SK-N-SH (cell line): ENCODE data around the gene AMZ1. TPM values are rescaled to one million over a fixed set of nuclear protein-coding genes. Genes with fewer than 3 reads are reported as not detected.

ENCODE experiments used
- CTCF ChIA-PET: fragments of 300-600, 350-600 bp; formaldehyde crosslinking; extraction: SDS; loops from one replicate; lab custom pipeline; 2021; lab: Yijun Ruan, JAX
- POLR2A ChIA-PET: fragments of 350-600 bp; sonication (Branson Sonifier 250); formaldehyde crosslinking; extraction: SDS; loops from one replicate; lab custom pipeline; 2020; ENCODE audit warnings: antibody characterized with exemption, inconsistent platforms; lab: Yijun Ruan, JAX
- DNase-seq: peaks from one replicate; pipeline ENCODE4 v3.0.0; 2012
- H2AFZ ChIP-seq: fragments of 200-600 bp; sonication (generic); 2 replicates; pipeline ENCODE4 v1.8.1; 2016; ENCODE audit warnings: antibody characterized with exemption, mild to moderate bottlenecking, low read depth
- H3F3A ChIP-seq: fragments of 200-600 bp; sonication (generic); replicated peaks from 2 replicates; pipeline ENCODE3; 2016; ENCODE audit warnings: antibody characterized with exemption, mild to moderate bottlenecking; ENCODE audit not compliant: insufficient read depth
- H3K27ac ChIP-seq, 2 experiments: fragments of 200-500 bp in 1 of 2; fragments of 200-600 bp in 1 of 2; sonication (Bioruptor generic) in 1 of 2; sonication (generic), shearing (Covaris generic) in 1 of 2; 2 replicates each; pipeline versions ENCODE4 v1.5.1 to v1.6.1; 2014 to 2016; ENCODE audit warnings: low read depth in 2 of 2, inconsistent platforms in 1 of 2, low read length in 1 of 2, mild to moderate bottlenecking in 1 of 2, mixed read lengths in 1 of 2
- H3K27me3 ChIP-seq: fragments of 200-600 bp; sonication (generic), shearing (Covaris generic); 2 replicates; pipeline ENCODE4 v1.6.1; 2016; ENCODE audit warnings: mixed run types; ENCODE audit not compliant: insufficient read depth
- H3K36me3 ChIP-seq, 2 experiments: fragments of 200-500 bp in 1 of 2; fragments of 200-600 bp in 1 of 2; sonication (Bioruptor generic) in 1 of 2; sonication (generic) in 1 of 2; replicated peaks in 1 of 2; 2 replicates each; pipeline versions ENCODE3 to v1.5.1; 2014 to 2016; ENCODE audit warnings: low read length in 1 of 2, mild to moderate bottlenecking in 1 of 2; ENCODE audit not compliant: insufficient read depth in 2 of 2, control insufficient read depth in 1 of 2
- H3K4me1 ChIP-seq, 2 experiments: fragments of 200-500 bp in 1 of 2; fragments of 200-600 bp in 1 of 2; sonication (Bioruptor generic) in 1 of 2; sonication (generic), shearing (Covaris generic) in 1 of 2; 2 replicates each; pipeline versions ENCODE4 v1.5.1 to v1.6.1; 2014 to 2016; ENCODE audit warnings: low read depth in 1 of 2, low read length in 1 of 2, mixed run types in 1 of 2; ENCODE audit not compliant: insufficient read depth in 2 of 2, control insufficient read depth in 1 of 2
- H3K4me2 ChIP-seq: fragments of 200-600 bp; sonication (generic), shearing (Covaris generic); 2 replicates; pipeline ENCODE4 v1.6.1; 2017; ENCODE audit warnings: mixed run types
- H3K4me3 ChIP-seq, 2 experiments: fragments of 200-500 bp in 1 of 2; fragments of 200-600 bp in 1 of 2; sonication (Bioruptor generic) in 1 of 2; sonication (generic), shearing (Covaris generic) in 1 of 2; 2 replicates each; pipeline versions ENCODE4 v1.5.1 to v1.8.1; 2014 to 2016; ENCODE audit warnings: low read depth in 2 of 2, inconsistent platforms in 1 of 2, low read length in 1 of 2, mild to moderate bottlenecking in 1 of 2, mixed read lengths in 1 of 2, moderate library complexity in 1 of 2
- H3K79me2 ChIP-seq: fragments of 200-600 bp; sonication (generic); 2 replicates; pipeline ENCODE4 v1.8.1; 2017; ENCODE audit warnings: mild to moderate bottlenecking; ENCODE audit not compliant: insufficient read depth
- H3K9ac ChIP-seq: fragments of 200-600 bp; sonication (generic); 2 replicates; pipeline ENCODE4 v1.6.1; 2017; ENCODE audit warnings: mixed run types
- H3K9me2 ChIP-seq: fragments of 200-600 bp; sonication (generic); 2 replicates; pipeline ENCODE4 v1.6.1; 2017; ENCODE audit warnings: mixed run types
- H3K9me3 ChIP-seq: fragments of 200-600 bp; sonication (generic); 2 replicates; pipeline ENCODE4 v1.6.1; 2017; ENCODE audit warnings: mixed run types, mild to moderate bottlenecking, moderate library complexity
- H4K20me1 ChIP-seq: fragments of 200-600 bp; sonication (generic); 2 replicates; pipeline ENCODE4 v1.6.1; 2017; ENCODE audit warnings: mild to moderate bottlenecking, mixed run types; ENCODE audit not compliant: insufficient read depth
- CHD2 ChIP-seq: fragments of 150-350 bp; IDR thresholded peaks from 2 replicates; pipeline ENCODE4 v1.6.1; 2018; ENCODE audit warnings: low read length; ENCODE audit not compliant: partially characterized antibody
- EP300 ChIP-seq, 2 experiments: IDR thresholded peaks; 2 replicates each; pipeline versions ENCODE4 v1.4.0 to v1.6.1; 2012; ENCODE audit warnings: borderline replicate concordance in 1 of 2, low read depth in 1 of 2, low read length in 1 of 2
- FOSL2 ChIP-seq: IDR thresholded peaks from 2 replicates; pipeline ENCODE4 v1.4.0; 2012; ENCODE audit warnings: low read depth, mild to moderate bottlenecking, moderate library complexity, borderline replicate concordance
- FOXJ3 ChIP-seq: sonication (generic); formaldehyde crosslinking; IDR thresholded peaks from 2 replicates; pipeline ENCODE4 v1.5.1; 2020; ENCODE audit warnings: mild to moderate bottlenecking, missing genetic modification reagents
- GABPA ChIP-seq: IDR thresholded peaks from 2 replicates; pipeline ENCODE4 v1.4.0; 2012; ENCODE audit warnings: low read depth, mild to moderate bottlenecking
- GATA2 ChIP-seq: sonication (generic); formaldehyde crosslinking; IDR thresholded peaks from 2 replicates; pipeline ENCODE4 v1.5.0; 2020; ENCODE audit warnings: mild to moderate bottlenecking, missing genetic modification reagents
- JUND ChIP-seq: IDR thresholded peaks from 2 replicates; pipeline ENCODE4 v1.4.0; 2012
- MXI1 ChIP-seq: IDR thresholded peaks from 2 replicates; pipeline ENCODE4 v1.6.1; 2012; ENCODE audit warnings: mild to moderate bottlenecking, low read depth, low read length, improper control_type of control experiment
- NRF1 ChIP-seq: IDR thresholded peaks from 2 replicates; pipeline ENCODE4 v1.6.1; 2012; ENCODE audit warnings: low read depth, mild to moderate bottlenecking, low read length
- POLR2AphosphoS5 ChIP-seq: IDR thresholded peaks from 2 replicates; pipeline ENCODE4 v1.6.1; 2012; ENCODE audit warnings: low read depth, low read length
- RAD21 ChIP-seq: IDR thresholded peaks from 2 replicates; pipeline ENCODE4 v1.6.1; 2012; ENCODE audit warnings: mild to moderate bottlenecking, low read length
- RCOR1 ChIP-seq: fragments of 150-350 bp; IDR thresholded peaks from 2 replicates; pipeline ENCODE4 v1.6.1; 2017; ENCODE audit warnings: antibody characterized with exemption, low read length
- RXRA ChIP-seq: IDR thresholded peaks from 2 replicates; pipeline ENCODE4 v1.4.0; 2012; ENCODE audit warnings: low read depth, mild to moderate bottlenecking, borderline replicate concordance
- SIN3A ChIP-seq: IDR thresholded peaks from 2 replicates; pipeline ENCODE4 v1.6.1; 2012; ENCODE audit warnings: low read depth, mild to moderate bottlenecking, low read length, moderate library complexity, borderline replicate concordance
- SMC3 ChIP-seq: IDR thresholded peaks from 2 replicates; pipeline ENCODE4 v1.6.1; 2012; ENCODE audit warnings: low read depth, low read length, improper control_type of control experiment
- TEAD4 ChIP-seq: IDR thresholded peaks from 2 replicates; pipeline ENCODE4 v1.4.0; 2012; ENCODE audit warnings: mild to moderate bottlenecking, borderline replicate concordance; ENCODE audit not compliant: insufficient read depth
- USF1 ChIP-seq: IDR thresholded peaks from 2 replicates; pipeline ENCODE4 v1.4.0; 2012; ENCODE audit warnings: low read depth, borderline replicate concordance
- WGBS: methylation state at CpG from one replicate; pipeline ENCODE4 v1.1.6; 2017; ENCODE audit warnings: low lambda C conversion rate; 5-methylcytosine and 5-hydroxymethylcytosine counted together
- polyA plus RNA-seq, 3 experiments: library from polyadenylated mRNA; depleted of rRNA; stranded (reverse); fragments of >200 nt; gene quantifications; 2 replicates each; pipeline ENCODE4 v1.2.3, GENCODE V29; 2012
- TF ChIP-seq, protein P1 (sequence below): fragments of 200-600 bp; sonication (generic); IDR thresholded peaks from 2 replicates; pipeline ENCODE4 v1.6.1; 2017; ENCODE audit warnings: antibody characterized with exemption, mild to moderate bottlenecking, moderate library complexity

The AMZ1 gene
- polyA plus RNA-seq, 1 of the 3 experiments (the other 2 are of a cell fraction), result 0.15 TPM

- H3K4me2 ChIP-seq, result peak overlapping the region; percentile 72
- H3K27me3 ChIP-seq, result no peaks in the 10 kb centered on the region
- POLR2A ChIA-PET, result interaction anchor here (1.0 kb wide), 1 partner anchor 9 kb away, joined by 4 read pairs; the partner anchor contains the start of gene TTYH3
- H3K27ac ChIP-seq, result peak overlapping the region; percentile 71 to 95
- WGBS, result 81% methylated on average over 5 of the region's 12 CpGs
- H3F3A ChIP-seq, result no peaks in the 10 kb centered on the region
- no peaks in the 10 kb centered on the region for H3K9me3 ChIP-seq
- peaks cover 97% of the 10 kb centered on the region for H4K20me1 ChIP-seq
- H3K36me3 ChIP-seq, result peaks cover 0 to 16% of the 10 kb centered on the region in 2 experiments
- H3K4me3 ChIP-seq, result no peak overlapping the region
- peaks cover 100% of the 10 kb centered on the region for H3K79me2 ChIP-seq
- DNase-seq, result peak; percentile 80
- H3K9ac ChIP-seq, result 0 out of 2 replicates have a peak overlapping the region, but pooled peaks have one; percentile 32
- no peak for TF ChIP-seq SIN3A
- peak in 1 of 2 experiments; percentile 48; a peak in 1 of 4 replicates for TF ChIP-seq EP300 (IDR thresholded peaks at IDR 0.05; ENCODE audit: borderline replicate concordance in 1 of 2, low read depth in 1 of 2, low read length in 1 of 2)
- peak; percentile 68 for TF ChIP-seq MXI1
- no peak for TF ChIP-seq SMC3
- 0 out of 2 replicates have a peak, but pooled peaks have one; percentile 30 for TF ChIP-seq RCOR1
- TF ChIP-seq FOXJ3 (CRISPR knock-in tag), result peak; percentile 91
- no peaks in the 10 kb centered on the region for H3K9me2 ChIP-seq
- CTCF ChIA-PET, result interaction anchor here (3.0 to 5.9 kb wide), 2 partner anchors 12 to 40 kb away, joined by 11 to 54 read pairs; partner anchors contain the start of gene TTYH3
- H3K4me1 ChIP-seq, result peaks cover 59 to 91% of the 10 kb centered on the region in 2 experiments
- no peak overlapping the region for H2AFZ ChIP-seq
Observed at GRCh38 chr7:2640482-2640830, 47.5 kb upstream of the AMZ1 start.

DNA sequence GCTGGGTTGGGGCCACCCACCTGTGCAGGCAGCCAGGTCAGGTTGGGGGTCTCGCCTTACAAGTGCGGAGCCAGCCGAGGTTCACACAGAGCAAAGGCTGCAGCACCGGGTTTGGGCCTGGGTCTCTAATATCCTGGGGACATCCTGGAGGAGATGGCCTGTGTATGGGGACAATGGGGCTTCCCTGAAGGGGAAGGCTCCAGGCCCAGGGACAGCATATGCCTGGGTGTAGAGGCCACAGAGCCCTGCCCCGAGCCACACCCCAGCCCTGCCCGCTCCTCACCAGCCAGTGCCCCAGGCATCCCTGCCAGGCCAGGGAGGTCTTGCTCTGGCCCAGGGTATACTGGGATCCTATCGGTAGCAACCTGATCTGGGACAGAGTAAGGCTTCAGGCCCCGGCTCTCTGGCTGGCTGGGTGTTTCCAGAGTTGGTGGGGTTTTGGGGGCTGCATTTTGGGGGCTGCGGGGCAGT, 47.1 kb upstream of the AMZ1 start:
- Histone ChIP-seq H3F3A (no peaks in the 10 kb centered on the region), H3K9me2 (no peaks in the 10 kb centered on the region), H3K4me2 (peak overlapping the region; percentile 72), H3K79me2 (peaks cover 100% of the 10 kb centered on the region), H3K9ac (peak overlapping the region; percentile 32; the same call in 1 of the 2 replicates), H3K9me3 (no peaks in the 10 kb centered on the region), H3K4me3 (no peak overlapping the region; a peak in 1 of 4 replicates), H3K27me3 (no peaks in the 10 kb centered on the region), H3K36me3 (peaks cover 0 to 12% of the 10 kb centered on the region in 2 experiments), H2AFZ (no peak overlapping the region), H3K27ac (peak overlapping the region; percentile 71 to 95), H4K20me1 (peaks cover 97% of the 10 kb centered on the region), H3K4me1 (peaks cover 61 to 91% of the 10 kb centered on the region in 2 experiments)
- TF ChIP-seq RAD21 (no peak), CHD2 (no peak), GATA2 (CRISPR knock-in tag) (no peak), TEAD4 (no peak), POLR2AphosphoS5 (no peak), FOXJ3 (CRISPR knock-in tag) (no peak), FOSL2 (no peak), RXRA (no peak), NRF1 (no peak), GABPA (no peak), JUND (no peak), USF1 (no peak)
- TF ChIP-seq, protein P1, sequence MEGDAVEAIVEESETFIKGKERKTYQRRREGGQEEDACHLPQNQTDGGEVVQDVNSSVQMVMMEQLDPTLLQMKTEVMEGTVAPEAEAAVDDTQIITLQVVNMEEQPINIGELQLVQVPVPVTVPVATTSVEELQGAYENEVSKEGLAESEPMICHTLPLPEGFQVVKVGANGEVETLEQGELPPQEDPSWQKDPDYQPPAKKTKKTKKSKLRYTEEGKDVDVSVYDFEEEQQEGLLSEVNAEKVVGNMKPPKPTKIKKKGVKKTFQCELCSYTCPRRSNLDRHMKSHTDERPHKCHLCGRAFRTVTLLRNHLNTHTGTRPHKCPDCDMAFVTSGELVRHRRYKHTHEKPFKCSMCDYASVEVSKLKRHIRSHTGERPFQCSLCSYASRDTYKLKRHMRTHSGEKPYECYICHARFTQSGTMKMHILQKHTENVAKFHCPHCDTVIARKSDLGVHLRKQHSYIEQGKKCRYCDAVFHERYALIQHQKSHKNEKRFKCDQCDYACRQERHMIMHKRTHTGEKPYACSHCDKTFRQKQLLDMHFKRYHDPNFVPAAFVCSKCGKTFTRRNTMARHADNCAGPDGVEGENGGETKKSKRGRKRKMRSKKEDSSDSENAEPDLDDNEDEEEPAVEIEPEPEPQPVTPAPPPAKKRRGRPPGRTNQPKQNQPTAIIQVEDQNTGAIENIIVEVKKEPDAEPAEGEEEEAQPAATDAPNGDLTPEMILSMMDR, result no peak
- ChIA-PET CTCF (interaction anchor here (0.8 to 5.9 kb wide), 3 partner anchors 12 to 69 kb away, joined by 3 to 54 read pairs (median 3); partner anchors contain the start of gene TTYH3), POLR2A (interaction anchor here (1.0 kb wide), 1 partner anchor 9 kb away, joined by 4 read pairs; the partner anchor contains the start of gene TTYH3)
- DNase-seq, result no peak
- WGBS, result 39% methylated on average over 3 of the region's 9 CpGs
